ENCODE measurements around the gene CTNNBL1. TPM values are rescaled to one million over a fixed set of nuclear protein-coding genes. Genes with fewer than 3 reads are reported as not detected.

Gene CTNNBL1
- total RNA-seq, 1 experiment from 2014 or later: 49.9 TPM

- POLR2A ChIA-PET (ENCODE audit: unreplicated experiment): no interaction called here
- ATAC-seq: no peak
- H3K4me3 ChIP-seq (ENCODE audit: low read length): no peak overlapping the region
- no peak for DNase-seq
- no peaks in the 10 kb centered on the region for H3K9me2 ChIP-seq (replicated peaks; ENCODE audit: low read length)
- BruUV-seq (replicated peaks): no TSS peak
- no peaks in the 10 kb centered on the region for H3K36me3 ChIP-seq (ENCODE audit: low read depth, low read length)
- TF ChIP-seq EZH2phosphoT487 (IDR thresholded peaks at IDR 0.05; ENCODE audit: borderline replicate concordance, low read length): no peak
- TF ChIP-seq CTCF (conservative IDR thresholded peaks at IDR 0.05; ENCODE audit: low read depth, low read length): no peak
- TF ChIP-seq EZH2 (IDR thresholded peaks at IDR 0.05; ENCODE audit: low read length, unreplicated experiment): no peak
- no peak overlapping the region for H2AFZ ChIP-seq (ENCODE audit: low read length)
- H4K20me1 ChIP-seq (ENCODE audit: low read length): no peaks in the 10 kb centered on the region
- H3K9me3 ChIP-seq (ENCODE audit: low read length): no peaks in the 10 kb centered on the region
- H3K79me2 ChIP-seq (ENCODE audit: low read length): no peaks in the 10 kb centered on the region
- H3K27me3 ChIP-seq (ENCODE audit: low read length): no peaks in the 10 kb centered on the region
- intact Hi-C loops (cut with micrococcal nuclease): no loop called here
- no peaks in the 10 kb centered on the region for H3K4me1 ChIP-seq (ENCODE audit: insufficient read depth, low read length)
- no peak overlapping the region for H3K27ac ChIP-seq (ENCODE audit: low read length)
- H3F3A ChIP-seq (ENCODE audit: low read length, unreplicated experiment): no peaks in the 10 kb centered on the region
- CTCF ChIA-PET: interaction anchor here (0.6 kb wide), 1 partner anchor 87 kb away, joined by 3 read pairs; no protein-coding TSS in a partner anchor
- H3K4me2 ChIP-seq (ENCODE audit: low read length): no peak overlapping the region
- no peak overlapping the region for H3K9ac ChIP-seq (ENCODE audit: low read length)
Observed at GRCh38 chr20:37892001-37892400, 198.2 kb downstream of the CTNNBL1 start.

GRCh38 chr20:37893566-37894241 is 199.9 kb downstream of the CTNNBL1 start:
- Histone ChIP-seq H3K9me3 (ENCODE audit: low read length) (no peaks in the 10 kb centered on the region), H4K20me1 (ENCODE audit: low read length) (no peaks in the 10 kb centered on the region), H3K4me1 (ENCODE audit: insufficient read depth, low read length) (no peaks in the 10 kb centered on the region), H3K9ac (ENCODE audit: low read length) (no peak overlapping the region), H2AFZ (ENCODE audit: low read length) (no peak overlapping the region), H3K4me2 (ENCODE audit: low read length) (no peak overlapping the region), H3K36me3 (ENCODE audit: low read depth, low read length) (no peaks in the 10 kb centered on the region), H3F3A (ENCODE audit: low read length, unreplicated experiment) (no peaks in the 10 kb centered on the region), H3K79me2 (ENCODE audit: low read length) (no peaks in the 10 kb centered on the region), H3K4me3 (ENCODE audit: low read length) (no peak overlapping the region), H3K9me2 (replicated peaks; ENCODE audit: low read length) (no peaks in the 10 kb centered on the region), H3K27me3 (ENCODE audit: low read length) (no peaks in the 10 kb centered on the region), H3K27ac (ENCODE audit: low read length) (no peak overlapping the region)
- BruUV-seq (replicated peaks): no TSS peak
- ATAC-seq (no peak), DNase-seq (no peak)
- ChIA-PET POLR2A (ENCODE audit: unreplicated experiment) (no interaction called here), CTCF (no interaction called here)
- no peak for TF ChIP-seq CTCF (conservative IDR thresholded peaks at IDR 0.05; ENCODE audit: low read depth, low read length)
- TF ChIP-seq EZH2phosphoT487 (IDR thresholded peaks at IDR 0.05; ENCODE audit: borderline replicate concordance, low read length): no peak
- TF ChIP-seq EZH2 (IDR thresholded peaks at IDR 0.05; ENCODE audit: low read length, unreplicated experiment): no peak
- intact Hi-C loops (cut with micrococcal nuclease): no loop called here

- intact Hi-C loops (cut with micrococcal nuclease): no loop called here
- no peaks in the 10 kb centered on the region for H3K36me3 ChIP-seq (ENCODE audit: low read depth, low read length)
- no peak overlapping the region for H3K27ac ChIP-seq (ENCODE audit: low read length)
- no peaks in the 10 kb centered on the region for H3K79me2 ChIP-seq (ENCODE audit: low read length)
- POLR2A ChIA-PET (ENCODE audit: unreplicated experiment): interaction anchor here (0.7 kb wide), 1 partner anchor 240 kb away, joined by 4 read pairs; no protein-coding TSS in a partner anchor
- H3K9me2 ChIP-seq (replicated peaks; ENCODE audit: low read length): no peaks in the 10 kb centered on the region
- TF ChIP-seq EZH2 (IDR thresholded peaks at IDR 0.05; ENCODE audit: low read length, unreplicated experiment) (no peak), CTCF (conservative IDR thresholded peaks at IDR 0.05; ENCODE audit: low read depth, low read length) (no peak), EZH2phosphoT487 (IDR thresholded peaks at IDR 0.05; ENCODE audit: borderline replicate concordance, low read length) (no peak)
- H3K9me3 ChIP-seq (ENCODE audit: low read length): no peaks in the 10 kb centered on the region
- H3K9ac ChIP-seq (ENCODE audit: low read length): no peak overlapping the region
- no peaks in the 10 kb centered on the region for H4K20me1 ChIP-seq (ENCODE audit: low read length)
- H3F3A ChIP-seq (ENCODE audit: low read length, unreplicated experiment): no peaks in the 10 kb centered on the region
- CTCF ChIA-PET: no interaction called here
- no peak overlapping the region for H3K4me2 ChIP-seq (ENCODE audit: low read length)
- no peak for DNase-seq
- no TSS peak for BruUV-seq (replicated peaks)
- no peak overlapping the region for H3K4me3 ChIP-seq (ENCODE audit: low read length)
- no peaks in the 10 kb centered on the region for H3K4me1 ChIP-seq (ENCODE audit: insufficient read depth, low read length)
- no peaks in the 10 kb centered on the region for H3K27me3 ChIP-seq (ENCODE audit: low read length)
- ATAC-seq: no peak
- no peak overlapping the region for H2AFZ ChIP-seq (ENCODE audit: low read length)
Observed at GRCh38 chr20:37894454-37894853, 200.6 kb downstream of the CTNNBL1 start.
